Left cardiac atrium (tissue), 4 donors: ENCODE results near the gene WDR1. TPM values are rescaled to one million over a fixed set of nuclear protein-coding genes. Genes with fewer than 3 reads are reported as not detected.

Experiments
- ATAC-seq, 2 donors: fragments of 200-7000 bp; cut with Tn5 transposase; one replicate each; pipeline ENCODE4 v1.9.1; 2020; ENCODE audit warnings: mild to moderate bottlenecking in 2 of 2, moderate library complexity in 2 of 2
- DNase-seq: peaks from one replicate; pipeline ENCODE4 v3.0.0-alpha.2; 2020
- intact Hi-C, 2 donors: fragments of 100-400 bp; cut with DNase I; formaldehyde crosslinking; loops; one replicate each; pipeline versions ENCODE4 v1.14.1 to v1.15.1; 2022 to 2023
- total RNA-seq, 2 donors: library from RNA; stranded (reverse); fragmentation: NEBNext Ultra II Directional; extraction: Animal tissue kit (Norgen Biotek cat#: 25700); gene quantifications; one replicate each; pipeline ENCODE4 v1.2.1, GENCODE V29; 2021
- donor health status: DM: no; HTN: yes; CAD: no.
- donor health status: DM: no; HTN: yes; CAD: no; lungs with severe emphysema.
- donor health status: DM: yes; HTN: yes; CAD: no.
- donor health status: Dilated cardiomyopathy.

WDR1 gene
- total RNA-seq, 2 donors from 2014 or later: 206 to 267 TPM

DNA sequence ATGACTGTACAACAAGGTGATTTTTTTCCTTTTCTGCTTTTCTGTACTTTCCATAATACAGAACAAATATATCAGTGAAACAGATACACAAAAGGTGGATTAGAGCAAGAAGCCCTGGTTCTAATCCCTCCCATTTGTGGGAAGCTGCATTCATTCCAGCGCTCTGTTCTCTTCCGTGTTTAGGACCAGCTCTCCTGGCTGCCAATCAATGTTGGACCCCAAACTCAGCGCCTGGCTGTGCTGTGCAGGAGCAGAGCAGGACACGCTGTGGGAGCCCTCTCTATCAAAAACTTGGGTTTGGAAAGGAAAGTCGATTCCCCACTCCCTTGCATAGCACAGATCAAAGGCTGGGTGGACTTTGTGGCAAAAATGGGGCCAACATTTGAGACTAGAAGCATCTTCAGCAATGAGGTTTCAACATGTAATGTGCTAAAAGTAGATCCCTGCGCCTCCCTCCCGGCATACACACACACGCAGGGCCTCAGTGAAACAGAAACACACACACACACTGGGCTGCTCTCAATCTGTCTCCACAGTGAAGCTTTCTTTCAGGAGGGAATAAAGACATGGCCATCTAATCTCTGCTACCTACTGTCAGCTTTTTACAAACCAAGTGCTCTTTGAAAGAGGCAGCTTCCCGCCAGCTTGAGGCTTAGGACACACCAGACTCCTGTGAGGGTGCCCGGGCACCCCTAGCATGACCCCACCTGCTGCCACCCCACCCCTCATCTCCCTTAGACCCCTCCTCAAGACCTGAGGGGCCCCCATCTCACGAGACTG is 12.2 kb downstream of the WDR1 start:
- ATAC-seq (peak in 1 of 2 donors; percentile 25), DNase-seq (no peak)
- intact Hi-C loops: no loop called here

DNA sequence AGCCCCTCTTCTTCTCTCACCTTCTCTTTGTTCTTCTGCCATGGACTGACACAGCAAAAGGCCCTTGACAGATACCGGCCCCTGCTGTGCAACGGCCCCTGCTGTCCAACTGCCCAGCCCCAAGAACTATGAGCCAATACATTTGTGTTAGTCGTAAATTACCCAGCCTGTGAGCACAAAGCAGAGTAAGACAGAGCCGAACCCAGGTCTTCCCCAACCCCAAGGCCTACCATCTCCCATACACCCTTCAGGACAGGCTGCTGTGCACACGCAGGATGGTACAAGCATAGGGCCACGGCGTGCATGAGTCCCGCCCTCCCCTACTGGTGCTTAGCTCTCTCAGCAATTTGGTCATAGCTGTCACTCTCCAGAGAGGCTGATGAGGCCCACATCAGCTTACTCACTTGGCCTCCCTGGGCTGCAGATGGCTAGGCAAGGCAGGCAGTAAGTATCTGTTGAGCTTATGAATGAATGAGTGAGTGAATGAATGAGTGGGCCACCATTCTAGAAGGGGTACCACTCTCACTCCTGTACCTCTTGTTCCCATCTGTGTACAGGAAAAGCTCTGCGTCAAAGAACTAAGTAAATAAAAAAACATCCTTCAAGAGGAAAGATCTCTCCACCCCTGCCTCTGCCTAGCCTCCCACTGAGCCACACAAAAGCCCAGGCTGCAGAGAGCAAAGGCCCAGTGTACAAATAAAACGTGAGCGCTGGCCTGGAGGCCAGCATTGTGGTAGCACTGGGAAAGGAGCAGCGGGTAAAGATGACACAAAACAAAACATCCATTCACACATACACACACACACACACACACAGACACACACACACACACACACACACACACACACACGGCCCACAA is 13.9 kb downstream of the WDR1 start:
- ATAC-seq: no peak
- intact Hi-C loops: no loop called here

DNA sequence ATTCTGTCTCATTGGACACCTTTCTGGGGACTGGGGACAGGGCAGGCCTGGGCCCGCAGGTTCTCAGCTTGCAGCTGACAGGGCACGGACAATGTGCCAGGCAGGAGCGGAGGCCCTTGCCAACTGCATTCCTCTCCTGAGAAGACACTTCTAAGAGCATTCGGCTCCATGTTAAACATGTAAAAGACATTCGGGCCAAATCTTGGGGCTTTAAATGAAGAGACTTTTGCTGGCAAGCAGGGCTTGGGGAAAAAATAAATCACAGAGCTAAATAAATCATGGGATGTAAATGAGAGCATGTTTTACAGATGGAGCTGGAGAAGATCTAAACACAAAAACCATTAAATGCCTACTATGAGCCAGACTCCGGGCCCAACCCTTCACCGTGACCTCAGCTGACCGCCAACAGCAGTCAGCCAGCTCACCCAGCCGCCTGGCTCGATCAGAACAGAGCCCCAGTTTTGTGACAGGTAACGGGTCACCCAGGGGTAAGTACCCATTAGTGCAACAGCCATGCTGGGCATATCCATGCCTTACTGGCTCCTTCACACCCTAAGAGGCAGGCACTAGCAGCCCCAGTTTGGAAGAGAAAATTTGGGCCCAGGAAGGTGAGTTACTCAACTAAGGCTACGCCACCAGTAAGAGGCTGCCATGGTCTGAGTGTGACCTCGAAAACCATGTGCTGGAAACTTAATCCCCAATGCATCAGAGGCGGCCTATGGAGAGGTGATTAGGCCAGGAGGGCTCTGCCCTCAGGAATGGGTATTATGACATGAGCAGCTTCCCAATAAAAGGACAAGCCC is 14.7 kb downstream of the WDR1 start:
- DNase-seq (no peak), ATAC-seq (no peak)
- intact Hi-C loops: no loop called here

More for the DNA sequence above, 13.9 kb downstream of the WDR1 start:
- DNase-seq: no peak

DNA sequence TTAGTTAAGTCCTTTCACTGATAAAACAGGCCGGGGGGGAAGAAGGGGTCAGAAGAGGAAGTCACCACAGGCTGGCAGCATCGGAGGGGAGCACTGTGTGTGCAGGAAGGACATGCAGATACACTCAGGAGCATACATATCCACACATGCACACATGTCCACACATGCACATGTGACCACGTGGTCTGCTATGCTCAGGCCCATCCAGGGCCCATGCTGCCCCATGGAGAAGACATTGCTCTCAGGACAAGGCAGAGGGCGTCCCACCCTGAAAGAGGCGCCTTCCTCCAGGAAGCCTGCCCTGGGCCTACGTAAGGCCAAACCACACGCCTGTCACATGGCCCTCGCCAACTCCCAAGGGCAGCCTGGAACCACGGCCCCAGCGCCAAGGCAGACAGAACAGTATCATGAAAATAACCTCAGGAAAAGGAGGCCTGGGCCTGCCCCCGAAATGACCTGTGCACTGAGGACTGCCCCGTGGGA is 15.8 kb downstream of the WDR1 start:
- peak; percentile 58 for DNase-seq
- no peak for ATAC-seq
- intact Hi-C loops: no loop called here

DNA sequence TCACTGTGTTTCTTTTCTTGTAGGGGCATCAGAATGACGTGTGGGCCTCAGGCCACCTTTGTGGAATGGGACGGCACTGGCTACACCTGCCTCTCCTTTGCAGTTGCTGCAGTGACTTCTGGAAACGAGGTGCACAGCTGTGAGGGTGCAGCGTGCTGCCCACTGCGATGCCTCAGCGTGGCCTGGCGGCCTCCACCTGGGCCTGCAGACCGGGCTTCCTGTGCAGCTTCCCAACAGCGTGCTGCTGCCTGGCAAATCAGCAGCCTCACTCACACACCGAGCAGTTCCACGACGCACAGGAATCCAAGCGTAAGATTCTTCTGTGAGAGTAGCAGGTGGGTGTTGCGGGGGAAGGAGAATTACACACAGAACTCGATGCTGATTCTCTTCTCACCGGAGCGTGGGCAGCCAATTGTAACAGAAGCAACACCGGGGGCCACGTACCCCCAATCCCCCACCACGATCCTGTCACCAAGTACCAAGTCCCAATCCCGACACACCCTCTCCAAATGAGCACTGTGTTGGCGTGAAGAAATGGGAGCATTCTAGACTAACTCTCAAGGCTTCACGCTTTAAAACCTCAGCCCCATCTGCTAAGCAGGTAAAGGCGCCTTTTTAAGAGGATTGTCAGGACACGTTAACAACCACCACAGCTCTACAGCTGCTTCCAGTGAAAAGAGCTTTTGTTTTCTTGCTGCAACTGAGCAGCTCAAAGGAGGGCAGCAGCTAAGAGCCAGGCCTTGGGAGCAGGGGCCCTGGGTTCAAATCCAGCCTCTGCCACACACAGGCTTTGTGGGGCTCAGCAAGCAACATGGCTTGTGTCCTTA is 16.9 kb downstream of the WDR1 start:
- intact Hi-C loops: no loop called here
- ATAC-seq (no peak), DNase-seq (no peak)

DNA sequence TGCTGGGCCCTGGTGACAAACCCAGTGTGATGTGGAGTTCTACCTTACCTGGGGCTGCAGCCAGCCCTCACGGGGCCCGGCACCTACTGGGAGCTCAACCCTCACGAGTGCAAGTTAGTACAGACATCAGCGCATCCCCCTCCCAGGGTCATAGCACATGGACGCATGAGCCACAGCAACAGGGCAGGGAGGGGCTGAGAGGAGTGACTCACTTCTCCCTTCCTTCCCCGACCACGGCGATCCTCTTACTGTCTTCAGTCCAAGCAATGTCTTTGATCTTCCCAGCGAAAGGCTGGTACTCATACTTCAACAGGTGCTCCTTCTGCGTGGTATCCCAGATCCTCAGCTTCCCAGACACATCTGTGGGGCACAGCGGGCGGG is 17.8 kb downstream of the WDR1 start:
- no peak for ATAC-seq
- intact Hi-C loops: no loop called here
- DNase-seq: no peak

DNA sequence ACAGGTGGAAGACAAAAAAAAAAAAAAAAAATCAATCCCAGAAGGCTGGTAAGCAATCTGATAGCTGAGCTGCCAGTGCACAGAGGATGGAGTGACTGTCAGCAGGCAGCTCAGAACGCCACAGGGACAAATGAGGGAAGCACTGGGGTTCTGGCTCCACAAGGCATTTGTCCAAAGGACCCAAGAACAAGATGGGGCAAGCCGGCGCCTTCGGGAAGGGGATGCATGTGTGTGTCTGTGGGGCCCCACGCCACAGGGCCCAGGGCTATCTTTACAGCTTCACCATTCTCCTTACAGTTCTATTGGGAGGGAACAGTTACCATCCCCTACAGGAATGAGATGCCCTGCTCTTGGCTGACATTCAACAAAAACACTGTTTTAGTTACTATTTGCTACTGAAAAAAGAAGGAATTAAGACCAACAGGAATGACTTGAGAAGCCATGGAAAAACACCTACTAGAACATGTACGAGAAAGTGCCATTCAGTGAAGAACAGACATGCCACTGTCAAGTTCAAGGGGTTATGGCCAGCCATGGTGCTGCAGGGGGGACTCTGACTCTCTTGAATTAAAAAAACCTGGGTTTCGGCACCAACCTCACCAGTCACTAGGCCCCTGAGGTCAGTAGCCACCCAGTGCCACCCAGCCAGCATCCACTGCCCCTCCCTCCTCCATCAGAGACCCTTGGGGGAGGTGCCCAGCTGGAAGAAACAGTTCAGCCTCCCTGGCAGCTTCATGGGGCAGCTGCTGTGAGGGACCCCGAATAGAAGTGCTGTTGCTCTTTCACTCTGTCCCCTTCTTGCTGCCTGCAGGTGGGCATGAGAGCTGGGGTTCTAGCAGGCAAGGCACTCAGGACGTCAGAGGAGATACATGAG is 18.5 kb downstream of the WDR1 start:
- ATAC-seq (no peak), DNase-seq (no peak)
- intact Hi-C loops: no loop called here

DNA sequence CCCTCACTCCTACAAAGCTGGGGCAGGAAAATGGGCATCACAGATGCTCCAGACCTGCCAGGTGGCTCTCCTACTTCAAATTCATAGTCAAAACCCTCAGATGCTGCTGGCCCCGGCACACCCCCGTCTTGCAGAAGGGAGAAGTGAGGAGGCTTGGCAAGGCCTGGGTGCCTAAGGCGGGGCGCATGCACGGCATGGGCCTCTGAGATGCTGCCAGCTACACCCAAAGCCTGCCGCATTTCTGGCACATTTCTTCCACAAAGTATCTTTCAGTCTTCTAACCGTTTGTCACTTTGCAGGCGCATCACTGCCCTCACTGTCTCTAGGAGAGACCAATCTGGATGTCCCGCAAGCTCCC is 19.6 kb downstream of the WDR1 start:
- DNase-seq: no peak
- peak in 1 of 2 donors; percentile 0 for ATAC-seq
- intact Hi-C loops: no loop called here

DNA sequence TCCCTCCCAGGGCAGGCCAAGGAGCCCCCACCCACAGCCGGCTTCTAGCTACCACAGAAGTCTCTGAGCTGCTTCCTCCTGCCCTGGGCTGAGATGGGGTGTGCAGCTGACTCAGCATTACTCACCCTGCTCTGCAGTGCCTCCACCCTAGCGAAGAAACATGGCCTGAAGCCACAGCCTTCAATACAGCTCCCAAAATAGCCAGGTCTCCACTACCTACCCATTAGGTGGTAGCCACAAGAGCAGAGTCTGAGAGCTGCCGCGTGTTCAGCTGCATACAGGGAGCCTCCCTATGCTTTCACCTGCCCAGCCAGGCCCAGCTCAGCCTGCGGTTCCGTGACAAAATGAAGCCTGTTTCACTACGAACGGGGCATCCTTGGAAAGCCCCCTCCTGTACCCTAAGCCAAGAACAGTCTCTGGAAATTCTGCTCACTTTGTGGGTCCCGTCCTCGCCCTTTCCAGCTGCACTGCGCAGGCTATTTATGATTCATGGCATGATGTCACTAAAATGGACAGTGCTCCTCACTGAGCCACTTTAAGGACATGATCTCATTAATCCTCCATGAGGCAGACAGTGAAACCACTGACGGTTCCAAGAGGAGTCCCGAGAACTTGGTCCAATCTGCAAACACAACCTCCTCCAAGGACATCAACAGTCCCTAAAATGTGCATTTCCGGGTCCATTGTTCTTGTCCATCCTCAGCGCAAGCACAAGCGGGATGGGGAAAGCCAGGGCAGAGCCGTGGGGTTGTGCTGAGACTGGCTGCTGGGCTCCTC is 20.2 kb downstream of the WDR1 start:
- DNase-seq (peak; percentile 82), ATAC-seq (peak; percentile 52 to 83)
- intact Hi-C loops: no loop called here

DNA sequence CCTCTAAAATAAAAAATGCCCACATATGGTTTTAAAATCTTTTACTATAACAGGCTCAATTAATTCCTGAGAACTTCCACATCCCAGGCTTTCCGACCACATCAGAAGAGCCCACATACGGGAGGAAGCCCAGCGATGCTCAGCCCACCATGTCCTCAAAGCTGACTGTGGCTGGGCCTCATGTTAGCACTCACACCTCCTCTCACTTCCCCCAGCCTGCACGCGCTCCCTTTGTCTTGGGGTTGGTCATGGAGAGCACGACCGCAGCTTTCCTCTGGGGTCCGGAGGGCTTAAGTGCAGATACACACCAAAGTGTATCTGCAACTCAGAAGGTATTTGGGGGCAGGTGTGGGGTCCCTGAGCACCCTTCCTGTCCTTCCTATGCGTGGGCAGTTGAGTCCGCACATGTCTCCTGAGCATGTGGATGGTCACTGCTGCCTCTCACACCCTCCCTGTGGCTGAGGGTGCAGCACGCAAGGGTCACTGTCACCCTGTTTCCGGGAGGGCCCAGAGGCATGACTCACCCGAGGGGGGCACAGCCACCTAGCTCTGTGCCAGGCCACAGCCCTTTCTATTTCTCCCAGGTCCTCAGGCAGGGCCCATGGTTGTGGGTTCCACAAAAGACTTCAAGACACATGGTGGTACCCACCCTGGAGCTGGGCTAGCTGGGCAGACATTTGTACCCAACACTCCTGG is 21.2 kb downstream of the WDR1 start:
- intact Hi-C loops: no loop called here
- peak in 1 of 2 donors; percentile 2 for ATAC-seq
- no peak for DNase-seq

DNA sequence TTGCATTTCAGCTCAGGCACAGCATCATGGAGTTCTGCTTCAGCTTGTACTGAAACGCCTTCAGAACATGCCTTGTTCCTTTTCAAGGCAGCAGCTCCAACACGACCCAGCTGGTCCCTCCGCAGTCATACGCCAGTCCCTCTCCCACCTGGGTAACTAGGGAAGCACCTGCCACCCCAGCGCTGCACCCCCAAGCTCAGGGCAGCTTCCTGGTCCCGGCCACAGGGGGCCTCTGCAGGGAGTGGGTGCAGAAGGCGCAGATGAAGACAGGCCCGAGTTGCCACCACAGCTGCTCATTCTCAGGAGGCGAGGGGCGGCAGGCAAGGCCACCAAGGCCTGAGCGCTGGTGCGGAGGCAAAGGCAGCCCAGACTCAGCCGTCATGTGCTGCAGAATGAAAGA is 21.8 kb downstream of the WDR1 start:
- intact Hi-C loops: no loop called here
- ATAC-seq: no peak
- no peak for DNase-seq

DNA sequence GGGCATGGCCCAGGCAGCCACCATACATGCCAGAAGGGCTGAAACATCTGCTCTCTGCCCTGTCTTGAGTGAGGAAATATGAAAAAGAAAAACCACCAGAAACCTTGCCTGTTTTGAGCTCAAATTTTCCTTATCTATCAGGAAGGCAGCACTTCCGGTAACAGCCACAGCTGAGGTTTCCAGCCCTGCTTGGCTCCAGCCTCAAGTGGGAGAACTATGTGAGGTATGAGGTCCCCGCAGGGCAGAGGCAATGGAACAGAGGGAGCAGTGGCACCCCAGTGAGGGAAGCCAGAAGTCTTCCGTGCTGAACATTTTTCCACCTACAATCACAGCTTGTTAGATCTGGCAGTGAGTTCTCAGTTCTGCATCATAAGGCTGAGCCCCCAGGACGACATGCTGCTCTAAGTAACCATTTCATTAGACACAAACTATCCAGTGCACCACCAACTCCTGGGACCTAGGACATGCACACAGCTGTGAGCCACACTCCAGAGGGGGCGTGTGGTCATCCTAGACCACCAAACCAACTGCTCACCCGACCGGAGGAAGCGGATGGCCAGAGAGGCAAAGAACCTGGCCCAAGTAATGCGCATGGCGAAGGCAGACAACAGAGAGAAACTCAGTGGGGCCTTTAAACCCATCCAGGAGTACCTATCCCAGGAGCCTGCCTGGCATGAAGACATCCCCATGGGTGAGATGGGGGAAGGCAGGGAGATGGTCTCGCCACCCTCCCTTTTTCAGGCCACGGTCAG is 22.6 kb downstream of the WDR1 start:
- ATAC-seq: peak; percentile 11 to 58
- intact Hi-C loops: no loop called here

DNA sequence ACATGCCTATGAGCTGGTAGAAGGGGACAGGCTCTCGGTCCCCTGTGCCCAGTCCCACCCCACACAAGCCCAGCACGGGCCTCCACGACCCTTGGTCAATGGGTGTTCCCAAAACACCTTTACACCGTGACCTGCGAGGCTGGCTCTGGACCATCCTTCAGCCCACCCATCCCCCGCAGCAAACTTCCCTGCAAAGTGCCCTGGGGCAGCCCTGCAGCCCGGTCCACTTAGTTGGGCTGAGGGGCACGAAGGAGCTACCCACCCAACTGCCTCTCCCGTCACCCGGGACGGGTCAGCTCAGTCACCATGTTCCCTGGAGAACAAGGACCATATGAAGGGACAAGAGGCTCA is 23.4 kb downstream of the WDR1 start:
- intact Hi-C loops: no loop called here
- DNase-seq (no peak), ATAC-seq (no peak)

More for the DNA sequence above, 22.6 kb downstream of the WDR1 start:
- peak; percentile 79 for DNase-seq

DNA sequence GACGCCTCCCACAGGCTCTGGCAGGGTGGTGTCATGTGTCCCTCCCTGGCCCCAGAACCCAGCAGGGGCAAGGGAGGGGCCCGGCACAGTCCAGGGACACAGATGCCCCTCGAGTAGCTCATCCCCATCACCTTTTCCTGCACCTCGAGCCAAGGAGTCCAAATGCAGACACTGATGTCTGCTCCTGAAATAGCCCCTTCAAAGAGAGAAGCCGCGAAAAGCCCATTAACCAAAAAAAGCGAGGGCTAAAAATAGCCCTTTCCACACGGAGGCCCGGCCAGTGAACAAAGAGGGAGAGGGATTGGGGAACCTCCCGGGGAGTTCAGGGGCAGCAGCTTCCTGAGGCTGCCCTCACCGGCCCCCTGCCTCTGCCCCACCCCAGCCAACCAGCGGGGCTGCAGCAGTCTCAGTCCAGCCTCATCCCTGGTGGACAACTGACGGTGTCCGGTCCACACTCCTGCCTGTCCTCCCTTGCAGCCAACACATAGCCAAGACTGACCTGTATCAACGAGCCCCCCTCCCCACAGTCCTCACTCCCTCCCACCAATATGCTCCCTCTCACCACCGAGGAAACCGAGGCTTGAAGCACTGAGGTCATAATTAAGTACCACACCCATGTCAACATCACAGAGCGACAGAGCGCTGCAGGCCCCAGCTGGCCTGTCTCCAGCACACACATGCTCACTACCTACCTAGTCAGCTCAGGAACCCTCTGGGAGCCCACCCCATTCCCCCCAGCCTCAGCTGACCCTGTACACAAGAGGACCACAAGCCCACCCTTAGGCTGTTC is 23.9 kb downstream of the WDR1 start:
- DNase-seq: peak; percentile 53

DNA sequence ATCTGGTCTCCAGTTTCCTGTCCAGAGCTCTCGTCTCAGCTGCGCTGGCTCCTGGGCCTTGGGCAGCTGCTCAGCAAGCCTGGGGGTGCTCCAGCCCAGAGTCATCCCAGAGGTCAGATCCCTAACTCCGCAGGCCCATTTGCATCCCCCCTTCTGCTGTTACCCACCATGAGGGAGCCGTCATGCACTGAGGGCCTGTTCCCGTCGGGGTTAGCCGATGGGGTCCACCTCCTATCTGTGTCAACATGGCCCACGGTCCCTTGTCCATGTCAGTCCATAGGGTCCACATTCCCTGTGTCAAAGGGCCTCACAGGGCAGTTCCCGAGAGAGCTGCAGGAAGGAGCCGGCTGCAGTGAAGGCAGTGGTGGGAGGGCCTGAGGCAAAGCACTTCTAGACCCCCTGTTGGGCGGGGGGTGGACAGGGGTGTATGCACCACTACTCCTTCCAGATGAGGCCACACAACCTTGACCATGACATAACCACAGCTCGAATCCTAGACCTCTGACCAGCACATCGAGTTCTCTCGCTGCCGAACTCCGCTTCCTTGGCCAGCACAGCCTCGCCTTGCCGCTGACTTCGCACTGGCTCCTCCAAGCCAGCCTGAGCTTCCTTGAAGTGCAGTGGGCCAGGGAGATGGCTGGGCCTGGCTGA is 24.9 kb downstream of the WDR1 start:
- intact Hi-C loops: no loop called here
- ATAC-seq (no peak), DNase-seq (peak; percentile 24)

More for the DNA sequence above, 23.9 kb downstream of the WDR1 start:
- intact Hi-C loops: no loop called here
- ATAC-seq: peak; percentile 11 to 45
